Putamen (tissue), 1 donor: Measurements from ENCODE around the gene ABCC6.
"Not testable (repeated sequence)": the region's sequence is repeated elsewhere in the genome, so short reads cannot be mapped to it uniquely, and the experiment has no call there.

Experiments used
- DNase-seq: peaks from one replicate; pipeline ENCODE4 v3.0.0-alpha.2; 2016; ENCODE audit warnings: low spot score

ABCC6 gene

GRCh38 chr16:16112450-16113053, 110.7 kb downstream of the ABCC6 start:
- no peak for DNase-seq

- no peak for DNase-seq
Observed at GRCh38 chr16:16111639-16112038, 111.7 kb downstream of the ABCC6 start.

- no peak for DNase-seq
Observed at GRCh38 chr16:16110111-16110490, 113.2 kb downstream of the ABCC6 start.

DNA sequence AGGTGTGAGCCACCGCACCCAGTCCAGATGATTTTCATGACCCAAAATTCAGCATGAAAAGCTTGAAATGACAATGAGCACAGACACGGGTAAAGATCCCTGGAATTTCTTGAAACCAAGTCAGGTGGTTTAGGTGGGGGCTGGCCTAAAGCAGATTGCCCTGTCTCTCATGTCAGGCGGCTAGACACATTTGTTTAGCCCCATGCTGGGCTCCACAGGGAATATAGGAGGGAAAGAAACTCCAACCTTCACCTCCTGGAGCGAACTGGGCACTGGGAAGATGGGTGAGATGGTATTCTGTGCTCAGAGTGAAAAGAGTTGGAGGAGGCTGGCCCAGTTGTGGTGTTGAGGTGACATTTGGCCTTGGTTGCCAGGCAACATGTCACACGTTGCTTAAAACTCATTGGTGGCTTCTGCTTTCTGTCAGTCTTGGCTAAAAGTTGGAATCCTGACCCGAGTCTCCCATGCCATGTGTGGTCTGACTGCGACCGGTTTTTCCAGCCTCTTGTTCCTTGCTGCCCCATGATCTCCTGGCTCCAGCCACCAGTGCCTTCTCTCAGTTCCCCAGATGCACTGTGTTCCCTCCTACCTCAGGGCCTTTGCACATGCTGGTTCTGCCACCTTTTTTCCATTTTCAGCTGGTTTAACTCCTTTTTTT, 113.7 kb downstream of the ABCC6 start:
- no peak for DNase-seq

DNA sequence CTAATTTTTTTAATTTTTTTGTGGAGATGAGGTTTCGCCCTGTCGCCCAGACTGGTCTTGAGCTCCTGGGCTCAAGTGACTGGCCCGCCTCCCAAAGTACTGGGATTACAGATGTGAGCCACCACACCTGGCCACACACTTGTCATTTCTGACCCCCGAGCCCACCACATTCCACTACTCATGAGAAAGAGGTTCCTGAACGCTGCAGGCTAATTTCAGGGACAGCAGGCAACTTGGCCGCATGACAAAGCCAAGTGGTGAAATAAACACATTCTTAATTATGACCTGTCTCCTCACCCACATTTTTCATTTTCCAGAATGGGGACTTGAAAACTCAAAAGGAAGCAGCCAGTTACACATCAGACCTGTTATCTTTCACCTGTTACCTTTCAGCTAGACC, 114.5 kb downstream of the ABCC6 start:
- no peak for DNase-seq

DNA sequence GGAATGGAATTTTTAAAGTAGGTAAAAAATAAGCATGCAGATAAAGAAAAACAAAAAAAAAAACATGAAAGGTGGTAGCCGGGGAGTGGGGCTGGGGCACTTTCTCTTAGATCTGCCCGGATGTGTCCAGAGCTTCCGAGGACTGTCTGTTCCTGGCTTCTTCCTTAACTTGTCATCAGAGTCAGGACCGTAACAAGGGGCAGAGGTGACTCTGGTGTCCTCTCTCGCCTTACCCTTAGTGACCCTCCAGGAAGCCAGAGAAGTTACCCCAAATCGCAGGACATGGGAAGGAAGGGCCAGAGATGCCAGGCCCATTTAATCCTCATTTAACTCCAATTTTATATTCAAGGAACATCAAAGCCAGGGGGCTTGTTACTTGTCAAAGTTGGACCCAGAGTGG, 115.5 kb downstream of the ABCC6 start:
- DNase-seq, result no peak

GRCh38 chr16:16106466-16106865, 116.8 kb downstream of the ABCC6 start:
- DNase-seq, result no peak

- DNase-seq, result no peak
Observed at GRCh38 chr16:16105646-16106045, 117.6 kb downstream of the ABCC6 start.

DNA sequence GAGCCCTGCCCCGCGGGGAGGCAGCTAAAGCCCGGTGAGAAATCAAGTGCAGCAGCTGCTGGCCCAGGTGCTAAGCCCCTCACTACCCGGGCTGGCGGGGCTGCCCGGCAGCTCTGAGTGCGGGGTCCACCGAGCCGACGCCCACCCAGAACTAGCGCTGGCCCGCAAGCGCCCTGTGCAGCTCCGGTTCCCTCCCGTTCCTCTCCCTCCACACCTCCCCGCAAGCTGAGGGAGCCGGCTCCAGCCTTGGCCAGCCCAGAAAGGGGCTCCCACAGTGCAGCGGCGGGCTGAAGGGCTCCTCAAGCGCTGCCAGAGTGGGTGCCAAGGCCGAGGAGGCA, 118.5 kb downstream of the ABCC6 start:
- not testable (repeated sequence) for DNase-seq

DNA sequence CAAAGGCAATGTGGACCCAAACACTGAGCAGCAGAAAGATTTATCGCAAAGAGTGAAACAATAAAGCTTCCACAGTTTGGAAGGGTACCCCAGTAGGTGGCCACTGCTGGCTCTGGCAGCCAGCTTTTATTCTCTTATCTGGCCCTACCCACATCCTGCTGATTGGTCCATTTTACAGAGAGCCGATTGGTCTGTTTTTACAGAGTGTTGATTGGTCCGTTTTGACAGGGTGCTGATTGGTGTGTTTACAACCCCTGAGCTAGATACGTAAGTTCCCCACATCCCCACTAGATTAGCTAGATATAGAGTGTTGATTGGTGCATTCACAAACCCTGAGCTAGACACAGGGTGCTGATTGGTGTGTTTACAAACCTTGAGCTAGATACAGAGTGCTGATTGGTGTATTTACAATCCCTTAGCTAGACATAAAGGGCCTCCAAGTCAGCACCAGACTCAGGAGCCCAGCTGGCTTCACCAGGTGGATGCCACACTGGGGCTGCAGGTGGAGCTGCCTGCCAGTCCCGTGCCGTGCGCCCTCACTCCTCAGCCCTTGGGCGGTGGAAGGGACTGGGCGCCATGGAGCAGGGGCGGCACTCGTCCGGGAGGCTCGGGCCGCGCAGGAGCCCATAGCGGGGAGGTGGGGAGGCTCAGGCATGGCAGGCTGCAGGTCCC, 119.0 kb downstream of the ABCC6 start:
- DNase-seq, result not testable (repeated sequence)

- no peak for DNase-seq
Observed at GRCh38 chr16:16102738-16103137, 120.6 kb downstream of the ABCC6 start.

DNA sequence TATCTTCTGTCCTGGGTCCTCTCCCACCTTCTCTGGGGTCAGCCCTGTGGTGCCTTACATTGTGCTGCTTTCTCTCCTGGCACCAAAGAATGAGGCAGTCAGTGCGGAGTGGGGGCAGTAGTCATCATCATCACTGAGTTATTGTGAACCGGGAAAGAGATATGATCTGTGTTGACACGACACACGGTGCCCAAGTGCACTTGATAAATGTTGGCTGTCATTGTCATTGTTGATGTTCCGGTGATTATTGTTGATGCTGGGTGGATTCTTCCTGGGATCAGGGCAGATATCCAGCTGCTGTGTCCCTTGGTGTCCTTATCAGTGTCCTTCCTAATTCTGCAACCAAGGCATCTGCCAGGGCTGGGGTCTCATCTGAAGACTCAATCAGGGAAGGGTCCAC, 121.7 kb downstream of the ABCC6 start:
- DNase-seq, result no peak

- DNase-seq, result no peak
Observed at GRCh38 chr16:16100631-16101030, 122.7 kb downstream of the ABCC6 start.

DNA sequence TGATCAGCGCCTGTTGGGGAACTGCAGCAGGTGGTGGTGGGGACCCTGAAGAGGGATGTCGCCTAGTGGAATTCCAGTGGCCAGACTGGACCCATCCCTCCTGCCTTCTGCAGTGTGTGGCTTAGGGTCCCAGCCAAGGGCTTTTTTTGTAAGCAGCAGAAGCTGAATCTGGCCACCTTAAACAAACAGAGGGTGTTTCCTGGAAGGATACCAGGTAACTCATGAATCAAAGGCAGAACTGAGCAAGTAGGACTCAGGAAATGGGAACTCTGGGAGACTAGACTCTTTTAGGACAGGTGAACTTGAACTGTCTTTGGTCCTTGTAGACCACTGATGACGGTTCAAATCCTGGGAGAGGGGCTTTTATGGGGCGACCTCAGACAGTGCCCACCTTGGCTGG, 124.0 kb downstream of the ABCC6 start:
- DNase-seq, result no peak
